ENCODE results near the gene SMYD3. TPM values are rescaled to one million over a fixed set of nuclear protein-coding genes. Genes with fewer than 3 reads are reported as not detected.

SMYD3 gene
- total and polyA plus RNA-seq, 2 donors (not counting 1 experiment from before 2014, with no cell fraction given), result 9.7 to 37.2 TPM

DNA sequence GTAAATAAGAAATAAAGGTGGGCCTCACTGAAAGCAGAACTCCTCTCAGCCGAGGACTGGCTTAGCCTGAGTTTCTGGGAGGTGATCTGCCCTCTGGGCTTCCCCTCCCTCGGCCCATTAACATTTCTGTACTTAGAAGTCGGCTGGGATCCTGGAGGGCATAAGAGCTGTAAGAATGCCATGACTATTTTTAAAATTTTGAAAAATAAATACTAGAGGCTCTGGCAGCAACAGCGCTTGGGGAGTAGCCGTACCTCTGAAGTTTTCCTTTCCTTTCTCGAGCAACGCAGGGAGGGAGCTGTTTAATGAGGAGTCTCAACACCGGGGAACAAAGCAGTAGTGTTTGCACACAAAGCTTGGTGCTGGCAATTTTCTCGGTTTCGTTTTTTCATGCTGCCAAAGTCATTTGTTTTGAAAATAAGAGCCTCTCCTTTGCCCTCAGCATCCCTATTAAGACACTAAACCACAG is 498.7 kb downstream of the SMYD3 start:
- H3K4me2 ChIP-seq (replicated peaks; ENCODE audit: low read depth, low read length, poor library complexity, severe bottlenecking), result no peak overlapping the region
- H3K27me3 ChIP-seq (replicated peaks in 1 of 4; ENCODE audit: control extremely low read depth in 1 of 4, control insufficient read depth in 3 of 4, insufficient read depth in 4 of 4, low read length in 3 of 4), result no peaks in the 10 kb centered on the region
- no peak overlapping the region for H3K27ac Mint-ChIP-seq
- no peaks in the 10 kb centered on the region for H3K4me1 Mint-ChIP-seq
- no peaks in the 10 kb centered on the region for H3K79me2 ChIP-seq (ENCODE audit: control insufficient read depth, insufficient read depth, low read length)
- no peaks in the 10 kb centered on the region for H3K27me3 Mint-ChIP-seq
- no peaks in the 10 kb centered on the region for H4K20me1 ChIP-seq (ENCODE audit: control insufficient read depth, insufficient read depth, low read length, poor library complexity, severe bottlenecking)
- no peak overlapping the region for H3K27ac ChIP-seq (ENCODE audit: low read length in 2 of 2)
- DNase-seq (no peak), ATAC-seq (ENCODE audit: low read depth) (no peak)
- intact Hi-C loops (cut with micrococcal nuclease), result no loop called here
- H2AFZ ChIP-seq (ENCODE audit: insufficient read depth, low read depth, low read length, poor library complexity, severe bottlenecking), result no peak overlapping the region
- H3K9ac ChIP-seq (ENCODE audit: low read length), result no peak overlapping the region
- 97% methylated on average over 8 of the region's 10 CpGs for WGBS (ENCODE audit: insufficient coverage)
- no peaks in the 10 kb centered on the region for H3K36me3 ChIP-seq (replicated peaks in 1 of 2; ENCODE audit: control extremely low read depth in 1 of 2, control insufficient read depth in 1 of 2, extremely low read depth in 1 of 2, insufficient read depth in 2 of 2, low read length in 1 of 2)
- no peaks in the 10 kb centered on the region for H3K9me3 ChIP-seq (ENCODE audit: control extremely low read depth in 1 of 3, control insufficient read depth in 2 of 3, insufficient read depth in 1 of 3, low read length in 2 of 3)
- TF ChIP-seq EZH2 (IDR thresholded peaks at IDR 0.05; ENCODE audit: borderline replicate concordance, insufficient read depth, low read depth, low read length, poor library complexity, severe bottlenecking), result no peak
- TF ChIP-seq CTCF (IDR thresholded peaks at IDR 0.05), result no peak
- ChIA-PET POLR2A (no interaction called here), CTCF (interaction anchor here (0.7 to 1.5 kb wide), 2 partner anchors 853 to 855 kb away, joined by 3 read pairs; no protein-coding TSS in a partner anchor)
- no peak overlapping the region for H3K4me3 ChIP-seq (ENCODE audit: control extremely low read depth in 1 of 5, extremely low read depth in 1 of 5, insufficient read depth in 1 of 5, low read depth in 2 of 5, low read length in 4 of 5)
- H3K4me3 Mint-ChIP-seq, result no peak overlapping the region
- no peaks in the 10 kb centered on the region for H3K4me1 ChIP-seq (ENCODE audit: control insufficient read depth in 2 of 2, insufficient read depth in 2 of 2, low read length in 2 of 2)
- no peaks in the 10 kb centered on the region for H3K9me3 Mint-ChIP-seq (ENCODE audit: insufficient read depth)

DNA sequence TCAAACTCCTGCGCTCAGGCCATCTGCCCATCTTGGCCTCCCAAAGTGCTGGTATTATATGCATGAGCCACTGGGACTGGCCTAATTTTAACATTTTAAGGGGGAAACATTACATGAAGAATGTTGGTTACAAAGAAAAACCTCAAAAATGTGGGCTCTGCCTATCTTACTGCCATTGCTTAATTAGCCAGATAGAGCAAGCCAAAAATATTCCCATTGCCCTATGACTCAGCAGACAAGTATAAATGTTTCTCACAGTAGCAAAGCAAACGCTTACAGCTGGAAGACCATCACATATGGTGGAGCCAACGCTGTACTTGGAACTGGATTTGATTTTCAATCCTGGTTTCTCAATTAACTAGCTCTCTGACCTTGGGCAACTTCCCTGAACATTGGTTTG is 502.0 kb downstream of the SMYD3 start:
- Histone ChIP-seq H3K27ac (ENCODE audit: low read length in 2 of 2) (no peak overlapping the region), H3K4me3 (ENCODE audit: control extremely low read depth in 1 of 5, extremely low read depth in 1 of 5, insufficient read depth in 1 of 5, low read depth in 2 of 5, low read length in 4 of 5) (no peak overlapping the region), H3K27me3 (replicated peaks in 1 of 4; ENCODE audit: control extremely low read depth in 1 of 4, control insufficient read depth in 3 of 4, insufficient read depth in 4 of 4, low read length in 3 of 4) (no peaks in the 10 kb centered on the region), H3K4me2 (replicated peaks; ENCODE audit: low read depth, low read length, poor library complexity, severe bottlenecking) (no peak overlapping the region), H4K20me1 (ENCODE audit: control insufficient read depth, insufficient read depth, low read length, poor library complexity, severe bottlenecking) (no peaks in the 10 kb centered on the region), H3K36me3 (replicated peaks in 1 of 2; ENCODE audit: control extremely low read depth in 1 of 2, control insufficient read depth in 1 of 2, extremely low read depth in 1 of 2, insufficient read depth in 2 of 2, low read length in 1 of 2) (no peaks in the 10 kb centered on the region), H3K4me1 (ENCODE audit: control insufficient read depth in 2 of 2, insufficient read depth in 2 of 2, low read length in 2 of 2) (no peaks in the 10 kb centered on the region), H3K9ac (ENCODE audit: low read length) (no peak overlapping the region), H3K79me2 (ENCODE audit: control insufficient read depth, insufficient read depth, low read length) (no peaks in the 10 kb centered on the region), H3K9me3 (ENCODE audit: control extremely low read depth in 1 of 3, control insufficient read depth in 2 of 3, insufficient read depth in 1 of 3, low read length in 2 of 3) (no peaks in the 10 kb centered on the region), H2AFZ (ENCODE audit: insufficient read depth, low read depth, low read length, poor library complexity, severe bottlenecking) (no peak overlapping the region)
- CTCF ChIA-PET, result interaction anchor here (3.2 to 5.0 kb wide), 2 partner anchors 117 to 852 kb away, joined by 15 to 148 read pairs; partner anchors contain the start of gene KIF26B
- Mint-ChIP-seq H3K9me3 (ENCODE audit: insufficient read depth) (no peaks in the 10 kb centered on the region), H3K27ac (no peak overlapping the region), H3K27me3 (no peaks in the 10 kb centered on the region), H3K4me1 (peaks cover 4% of the 10 kb centered on the region), H3K4me3 (no peak overlapping the region)
- intact Hi-C loops (cut with micrococcal nuclease), result no loop called here
- ATAC-seq (ENCODE audit: low read depth) (no peak), DNase-seq (no peak)
- TF ChIP-seq CTCF (IDR thresholded peaks at IDR 0.05) (no peak), EZH2 (IDR thresholded peaks at IDR 0.05; ENCODE audit: borderline replicate concordance, insufficient read depth, low read depth, low read length, poor library complexity, severe bottlenecking) (no peak)
- POLR2A ChIA-PET, result no interaction called here
- 88% methylated on average over 3 of the region's 3 CpGs for WGBS (ENCODE audit: insufficient coverage)
